Measurements from ENCODE around the gene B3GAT2. TPM values are rescaled to one million over a fixed set of nuclear protein-coding genes. Genes with fewer than 3 reads are reported as not detected.

The B3GAT2 gene
- polyA plus RNA-seq, 1 of the 3 experiments (the other 2 are of a cell fraction), result under 0.01 TPM

GRCh38 chr6:70995411-70995810 is 38.6 kb upstream of the B3GAT2 start:
- POLR2A ChIA-PET, result no interaction called here
- H2AFZ ChIP-seq (ENCODE audit: low read depth), result no peak overlapping the region
- no peaks in the 10 kb centered on the region; a peak in 1 of 4 replicates for H3K4me1 ChIP-seq (ENCODE audit: control insufficient read depth in 1 of 2, insufficient read depth in 2 of 2, low read depth in 1 of 2, low read length in 1 of 2)
- no peak overlapping the region for H3K4me3 ChIP-seq (ENCODE audit: low read depth in 2 of 2, low read length in 1 of 2)
- no peaks in the 10 kb centered on the region for H3K36me3 ChIP-seq (replicated peaks in 1 of 2; ENCODE audit: control insufficient read depth in 1 of 2, insufficient read depth in 2 of 2, low read length in 1 of 2)
- no peaks in the 10 kb centered on the region for H3K9me2 ChIP-seq
- DNase-seq, result no peak
- no peaks in the 10 kb centered on the region for H3K9me3 ChIP-seq
- TF ChIP-seq, protein P1, sequence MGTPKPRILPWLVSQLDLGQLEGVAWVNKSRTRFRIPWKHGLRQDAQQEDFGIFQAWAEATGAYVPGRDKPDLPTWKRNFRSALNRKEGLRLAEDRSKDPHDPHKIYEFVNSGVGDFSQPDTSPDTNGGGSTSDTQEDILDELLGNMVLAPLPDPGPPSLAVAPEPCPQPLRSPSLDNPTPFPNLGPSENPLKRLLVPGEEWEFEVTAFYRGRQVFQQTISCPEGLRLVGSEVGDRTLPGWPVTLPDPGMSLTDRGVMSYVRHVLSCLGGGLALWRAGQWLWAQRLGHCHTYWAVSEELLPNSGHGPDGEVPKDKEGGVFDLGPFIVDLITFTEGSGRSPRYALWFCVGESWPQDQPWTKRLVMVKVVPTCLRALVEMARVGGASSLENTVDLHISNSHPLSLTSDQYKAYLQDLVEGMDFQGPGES (IDR thresholded peaks at IDR 0.05; ENCODE audit: low read depth, low read length), result no peak
- no peak for TF ChIP-seq RCOR1 (IDR thresholded peaks at IDR 0.05; ENCODE audit: low read length)
- no peak for TF ChIP-seq TEAD4 (IDR thresholded peaks at IDR 0.05; ENCODE audit: borderline replicate concordance, insufficient read depth)
- no peak for TF ChIP-seq PBX3 (IDR thresholded peaks at IDR 0.05)
- TF ChIP-seq TCF12 (IDR thresholded peaks at IDR 0.05), result no peak
- no peak for TF ChIP-seq MXI1 (IDR thresholded peaks at IDR 0.05; ENCODE audit: low read depth, low read length)
- TF ChIP-seq GATA2 (CRISPR knock-in tag; IDR thresholded peaks at IDR 0.05), result no peak
- TF ChIP-seq GABPA (IDR thresholded peaks at IDR 0.05; ENCODE audit: low read depth), result no peak
- no peaks in the 10 kb centered on the region for H3K79me2 ChIP-seq (ENCODE audit: insufficient read depth)
- H3K4me2 ChIP-seq, result no peak overlapping the region
- no peaks in the 10 kb centered on the region for H3F3A ChIP-seq (replicated peaks; ENCODE audit: insufficient read depth)
- H3K27ac ChIP-seq (ENCODE audit: low read depth in 2 of 2, low read length in 1 of 2), result no peak overlapping the region
- no peaks in the 10 kb centered on the region for H3K27me3 ChIP-seq (ENCODE audit: insufficient read depth)
- H4K20me1 ChIP-seq (ENCODE audit: insufficient read depth), result no peaks in the 10 kb centered on the region
- CTCF ChIA-PET, result interaction anchor here (1.3 to 2.7 kb wide), 2 partner anchors 17 to 40 kb away, joined by 7 to 9 read pairs; no protein-coding TSS in a partner anchor
- no peak overlapping the region for H3K9ac ChIP-seq

- H3K4me3 ChIP-seq (ENCODE audit: low read depth in 2 of 2, low read length in 1 of 2), result no peak overlapping the region
- no peaks in the 10 kb centered on the region for H3F3A ChIP-seq (replicated peaks; ENCODE audit: insufficient read depth)
- no peak overlapping the region for H3K4me2 ChIP-seq
- no peaks in the 10 kb centered on the region for H3K9me2 ChIP-seq
- H3K79me2 ChIP-seq (ENCODE audit: insufficient read depth), result no peaks in the 10 kb centered on the region
- CTCF ChIA-PET, result no interaction called here
- H2AFZ ChIP-seq (ENCODE audit: low read depth), result no peak overlapping the region
- WGBS (ENCODE audit: low lambda C conversion rate), result 29% methylated on average over 2 of the region's 2 CpGs
- H3K9ac ChIP-seq, result no peak overlapping the region
- H3K9me3 ChIP-seq, result no peaks in the 10 kb centered on the region
- no peaks in the 10 kb centered on the region for H4K20me1 ChIP-seq (ENCODE audit: insufficient read depth)
- H3K27ac ChIP-seq (ENCODE audit: low read depth in 2 of 2, low read length in 1 of 2), result no peak overlapping the region
- no peaks in the 10 kb centered on the region for H3K27me3 ChIP-seq (ENCODE audit: insufficient read depth)
- H3K4me1 ChIP-seq (ENCODE audit: control insufficient read depth in 1 of 2, insufficient read depth in 2 of 2, low read depth in 1 of 2, low read length in 1 of 2), result no peaks in the 10 kb centered on the region; a peak in 1 of 4 replicates
- TF ChIP-seq YY1 (IDR thresholded peaks at IDR 0.05; ENCODE audit: low read depth) (no peak), NFIC (IDR thresholded peaks at IDR 0.05; ENCODE audit: borderline replicate concordance) (no peak), FOXM1 (IDR thresholded peaks at IDR 0.05; ENCODE audit: low read depth) (no peak), POLR2AphosphoS5 (IDR thresholded peaks at IDR 0.05; ENCODE audit: low read depth, low read length) (no peak), TCF12 (IDR thresholded peaks at IDR 0.05) (no peak), JUND (IDR thresholded peaks at IDR 0.05) (no peak), RFX5 (IDR thresholded peaks at IDR 0.05; ENCODE audit: low read length) (no peak), RXRA (IDR thresholded peaks at IDR 0.05; ENCODE audit: borderline replicate concordance, low read depth) (no peak), TAF1 (IDR thresholded peaks at IDR 0.05; ENCODE audit: borderline replicate concordance, low read depth, low read length) (no peak), FOXJ3 (CRISPR knock-in tag; IDR thresholded peaks at IDR 0.05) (no peak), NRF1 (IDR thresholded peaks at IDR 0.05; ENCODE audit: low read depth, low read length) (no peak)
- TF ChIP-seq, protein P2, sequence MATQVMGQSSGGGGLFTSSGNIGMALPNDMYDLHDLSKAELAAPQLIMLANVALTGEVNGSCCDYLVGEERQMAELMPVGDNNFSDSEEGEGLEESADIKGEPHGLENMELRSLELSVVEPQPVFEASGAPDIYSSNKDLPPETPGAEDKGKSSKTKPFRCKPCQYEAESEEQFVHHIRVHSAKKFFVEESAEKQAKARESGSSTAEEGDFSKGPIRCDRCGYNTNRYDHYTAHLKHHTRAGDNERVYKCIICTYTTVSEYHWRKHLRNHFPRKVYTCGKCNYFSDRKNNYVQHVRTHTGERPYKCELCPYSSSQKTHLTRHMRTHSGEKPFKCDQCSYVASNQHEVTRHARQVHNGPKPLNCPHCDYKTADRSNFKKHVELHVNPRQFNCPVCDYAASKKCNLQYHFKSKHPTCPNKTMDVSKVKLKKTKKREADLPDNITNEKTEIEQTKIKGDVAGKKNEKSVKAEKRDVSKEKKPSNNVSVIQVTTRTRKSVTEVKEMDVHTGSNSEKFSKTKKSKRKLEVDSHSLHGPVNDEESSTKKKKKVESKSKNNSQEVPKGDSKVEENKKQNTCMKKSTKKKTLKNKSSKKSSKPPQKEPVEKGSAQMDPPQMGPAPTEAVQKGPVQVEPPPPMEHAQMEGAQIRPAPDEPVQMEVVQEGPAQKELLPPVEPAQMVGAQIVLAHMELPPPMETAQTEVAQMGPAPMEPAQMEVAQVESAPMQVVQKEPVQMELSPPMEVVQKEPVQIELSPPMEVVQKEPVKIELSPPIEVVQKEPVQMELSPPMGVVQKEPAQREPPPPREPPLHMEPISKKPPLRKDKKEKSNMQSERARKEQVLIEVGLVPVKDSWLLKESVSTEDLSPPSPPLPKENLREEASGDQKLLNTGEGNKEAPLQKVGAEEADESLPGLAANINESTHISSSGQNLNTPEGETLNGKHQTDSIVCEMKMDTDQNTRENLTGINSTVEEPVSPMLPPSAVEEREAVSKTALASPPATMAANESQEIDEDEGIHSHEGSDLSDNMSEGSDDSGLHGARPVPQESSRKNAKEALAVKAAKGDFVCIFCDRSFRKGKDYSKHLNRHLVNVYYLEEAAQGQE (IDR thresholded peaks at IDR 0.05; ENCODE audit: low read depth, low read length), result no peak
- TF ChIP-seq, protein P3, sequence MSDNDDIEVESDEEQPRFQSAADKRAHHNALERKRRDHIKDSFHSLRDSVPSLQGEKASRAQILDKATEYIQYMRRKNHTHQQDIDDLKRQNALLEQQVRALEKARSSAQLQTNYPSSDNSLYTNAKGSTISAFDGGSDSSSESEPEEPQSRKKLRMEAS (IDR thresholded peaks at IDR 0.05; ENCODE audit: low read depth), result no peak
- no peak for DNase-seq
- POLR2A ChIA-PET, result no interaction called here
- no peaks in the 10 kb centered on the region for H3K36me3 ChIP-seq (replicated peaks in 1 of 2; ENCODE audit: control insufficient read depth in 1 of 2, insufficient read depth in 2 of 2, low read length in 1 of 2)
Observed at GRCh38 chr6:70991253-70991652, 34.4 kb upstream of the B3GAT2 start.

Measured in SK-N-SH (cell line).